ENCODE measurements around the gene EPHA5. TPM values are rescaled to one million over a fixed set of nuclear protein-coding genes. Genes with fewer than 3 reads are reported as not detected.

The EPHA5 gene
- total RNA-seq, 1 donor from 2014 or later, result 0.94 TPM

GRCh38 chr4:65661471-65661870 is 8.8 kb downstream of the EPHA5 start:
- Mint-ChIP-seq H3K36me3 (no peaks in the 10 kb centered on the region), H3K4me1 (peaks cover 4% of the 10 kb centered on the region), H3K27ac (no peak overlapping the region), H3K4me3 (no peak overlapping the region), H3K27me3 (ENCODE audit: low read depth) (peaks cover 54% of the 10 kb centered on the region), H3K9me3 (no peaks in the 10 kb centered on the region)
- TF ChIP-seq CTCF (IDR thresholded peaks at IDR 0.05; ENCODE audit: unreplicated experiment), result no peak
- DNase-seq (ENCODE audit: low spot score in 2 of 2, unreplicated experiment in 2 of 2), result no peak

GRCh38 chr4:65658117-65658516 is 12.2 kb downstream of the EPHA5 start:
- peaks cover 6% of the 10 kb centered on the region for H3K4me1 Mint-ChIP-seq
- H3K4me3 Mint-ChIP-seq, result no peak overlapping the region
- no peaks in the 10 kb centered on the region for H3K36me3 Mint-ChIP-seq
- H3K9me3 Mint-ChIP-seq, result no peaks in the 10 kb centered on the region
- DNase-seq (ENCODE audit: low spot score in 2 of 2, unreplicated experiment in 2 of 2), result no peak
- peaks cover 36% of the 10 kb centered on the region for H3K27me3 Mint-ChIP-seq (ENCODE audit: low read depth)
- no peak for TF ChIP-seq CTCF (IDR thresholded peaks at IDR 0.05; ENCODE audit: unreplicated experiment)
- no peak overlapping the region for H3K27ac Mint-ChIP-seq

GRCh38 chr4:65656008-65656407 is 14.3 kb downstream of the EPHA5 start:
- Mint-ChIP-seq H3K36me3 (no peaks in the 10 kb centered on the region), H3K9me3 (no peaks in the 10 kb centered on the region), H3K27ac (no peak overlapping the region), H3K4me1 (peaks cover 8% of the 10 kb centered on the region), H3K4me3 (no peak overlapping the region), H3K27me3 (ENCODE audit: low read depth) (peaks cover 16% of the 10 kb centered on the region)
- no peak for TF ChIP-seq CTCF (IDR thresholded peaks at IDR 0.05; ENCODE audit: unreplicated experiment)
- no peak for DNase-seq (ENCODE audit: low spot score in 2 of 2, unreplicated experiment in 2 of 2)

DNA sequence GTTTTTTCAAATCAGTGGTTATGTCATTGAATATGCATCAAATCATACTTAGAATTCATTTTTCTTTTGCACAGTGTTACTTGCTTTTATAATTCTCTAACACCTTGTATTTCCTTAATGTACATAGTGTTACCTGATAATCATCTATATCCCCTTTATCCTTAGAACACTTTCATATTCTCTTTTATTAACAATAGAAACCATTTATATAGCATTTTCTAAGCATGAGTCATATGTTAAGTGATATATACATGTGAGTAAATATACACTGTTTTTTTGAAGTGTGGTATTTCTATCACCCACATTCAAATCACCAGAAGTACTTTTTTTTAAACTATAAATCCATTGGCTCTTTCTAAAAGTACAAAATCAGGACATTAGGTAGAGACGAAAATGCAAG is 15.3 kb downstream of the EPHA5 start:
- H3K4me3 Mint-ChIP-seq, result no peak overlapping the region
- TF ChIP-seq CTCF (IDR thresholded peaks at IDR 0.05; ENCODE audit: unreplicated experiment), result no peak
- peaks cover 14% of the 10 kb centered on the region for H3K4me1 Mint-ChIP-seq
- H3K27ac Mint-ChIP-seq, result no peak overlapping the region
- peaks cover 8% of the 10 kb centered on the region for H3K27me3 Mint-ChIP-seq (ENCODE audit: low read depth)
- DNase-seq (ENCODE audit: low spot score in 2 of 2, unreplicated experiment in 2 of 2), result no peak
- H3K9me3 Mint-ChIP-seq, result no peaks in the 10 kb centered on the region
- H3K36me3 Mint-ChIP-seq, result no peaks in the 10 kb centered on the region

DNA sequence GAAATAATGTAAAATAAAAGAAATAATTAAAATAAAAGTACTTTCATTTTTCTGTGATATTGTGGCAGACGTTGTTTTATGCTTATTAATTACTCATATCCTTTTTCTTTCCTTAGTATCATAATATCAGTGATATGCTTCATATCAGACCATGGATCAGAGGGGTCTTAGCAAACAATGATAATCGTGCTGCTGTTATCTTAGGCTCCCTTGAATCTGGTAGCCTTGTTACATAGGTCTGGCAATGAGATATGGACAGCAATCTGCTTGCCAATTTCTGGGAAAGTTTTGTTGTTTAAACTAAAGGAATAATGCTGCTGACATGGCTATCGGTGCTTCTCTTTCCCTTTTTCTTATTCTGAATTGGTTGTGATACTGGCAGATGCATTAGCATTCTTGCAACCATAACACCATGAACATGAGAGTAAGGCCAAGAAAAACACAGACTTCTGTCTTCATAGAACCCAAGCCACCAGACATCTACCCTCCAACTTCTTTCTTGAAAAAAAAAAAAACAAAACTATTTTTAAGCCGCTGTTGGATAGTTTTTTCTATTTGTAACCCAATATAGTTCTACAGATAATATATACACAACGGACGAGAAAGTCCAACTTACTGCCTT is 16.4 kb downstream of the EPHA5 start:
- DNase-seq (ENCODE audit: low spot score in 2 of 2, unreplicated experiment in 2 of 2), result no peak
- Mint-ChIP-seq H3K36me3 (no peaks in the 10 kb centered on the region), H3K4me3 (no peak overlapping the region), H3K27me3 (ENCODE audit: low read depth) (peaks cover 4% of the 10 kb centered on the region), H3K27ac (no peak overlapping the region), H3K4me1 (peaks cover 14% of the 10 kb centered on the region), H3K9me3 (no peaks in the 10 kb centered on the region)
- TF ChIP-seq CTCF (IDR thresholded peaks at IDR 0.05; ENCODE audit: unreplicated experiment), result no peak

GRCh38 chr4:65651751-65652150 is 18.5 kb downstream of the EPHA5 start:
- no peaks in the 10 kb centered on the region for H3K27me3 Mint-ChIP-seq (ENCODE audit: low read depth)
- no peak overlapping the region for H3K4me3 Mint-ChIP-seq
- TF ChIP-seq CTCF (IDR thresholded peaks at IDR 0.05; ENCODE audit: unreplicated experiment), result no peak
- no peak for DNase-seq (ENCODE audit: low spot score in 2 of 2, unreplicated experiment in 2 of 2)
- no peaks in the 10 kb centered on the region for H3K36me3 Mint-ChIP-seq
- H3K4me1 Mint-ChIP-seq, result peaks cover 10% of the 10 kb centered on the region
- H3K27ac Mint-ChIP-seq, result no peak overlapping the region
- no peaks in the 10 kb centered on the region for H3K9me3 Mint-ChIP-seq
